KOPT-K1 (cell line): ENCODE data around the gene MYO7A.

Experiments
- H3K27ac ChIP-seq: fragments of 200-600 bp; sonication (generic); 2 replicates; pipeline ENCODE4 v1.5.1; 2016; ENCODE audit warnings: antibody characterized with exemption, mild to moderate bottlenecking, low read depth, low read length; ENCODE audit not compliant: poor library complexity, severe bottlenecking
- H3K36me3 ChIP-seq: fragments of 200-600 bp; sonication (generic); 2 replicates; pipeline ENCODE4 v1.5.1; 2017; ENCODE audit warnings: antibody characterized with exemption, mild to moderate bottlenecking, low read length, moderate library complexity; ENCODE audit not compliant: insufficient read depth
- H3K9me3 ChIP-seq: fragments of 200-600 bp; sonication (generic); 2 replicates; pipeline ENCODE4 v1.5.1; 2017; ENCODE audit warnings: antibody characterized with exemption, low read length, mild to moderate bottlenecking; ENCODE audit not compliant: insufficient read depth, poor library complexity, severe bottlenecking

The MYO7A gene

GRCh38 chr11:77203901-77204753 lies 76.1 kb downstream of the MYO7A start:
- no peaks in the 10 kb centered on the region for H3K36me3 ChIP-seq
- no peak overlapping the region for H3K27ac ChIP-seq
- H3K9me3 ChIP-seq, result no peaks in the 10 kb centered on the region

DNA sequence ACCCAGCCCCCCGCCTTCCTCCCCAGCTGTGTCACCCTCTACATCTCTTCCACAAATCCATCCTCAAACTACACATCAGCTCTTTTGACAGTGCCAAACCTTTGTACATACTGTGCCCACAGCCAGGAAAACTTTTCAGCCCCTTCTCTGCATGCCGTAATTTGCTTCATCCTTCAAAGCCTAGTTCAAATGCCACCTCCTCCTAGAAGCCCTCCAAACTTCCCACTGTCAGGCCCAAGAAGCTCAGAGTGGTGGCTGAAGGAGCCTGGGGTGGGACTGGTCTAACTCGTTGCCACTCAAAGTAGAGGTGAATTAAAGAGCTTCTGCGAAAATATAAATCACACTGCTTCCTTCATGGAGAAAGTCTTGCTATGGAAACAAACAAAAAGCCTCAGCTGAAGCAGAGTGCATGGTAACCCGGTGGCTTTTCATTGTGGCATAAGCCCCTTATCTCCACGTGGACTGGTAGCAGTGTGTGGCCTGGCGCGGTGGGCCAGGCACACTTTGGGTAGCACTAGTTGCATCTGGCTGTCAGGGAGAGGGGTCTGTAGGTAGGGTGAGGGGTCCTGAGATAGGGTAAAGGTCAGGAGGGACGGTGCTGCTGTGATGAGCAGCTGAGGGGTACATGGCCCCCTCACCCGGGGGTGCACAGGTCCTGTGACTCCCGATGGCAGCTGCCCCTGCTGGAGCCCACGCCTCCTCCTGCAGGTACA lies 76.9 kb downstream of the MYO7A start:
- Histone ChIP-seq H3K27ac (no peak overlapping the region), H3K36me3 (no peaks in the 10 kb centered on the region), H3K9me3 (no peaks in the 10 kb centered on the region)

DNA sequence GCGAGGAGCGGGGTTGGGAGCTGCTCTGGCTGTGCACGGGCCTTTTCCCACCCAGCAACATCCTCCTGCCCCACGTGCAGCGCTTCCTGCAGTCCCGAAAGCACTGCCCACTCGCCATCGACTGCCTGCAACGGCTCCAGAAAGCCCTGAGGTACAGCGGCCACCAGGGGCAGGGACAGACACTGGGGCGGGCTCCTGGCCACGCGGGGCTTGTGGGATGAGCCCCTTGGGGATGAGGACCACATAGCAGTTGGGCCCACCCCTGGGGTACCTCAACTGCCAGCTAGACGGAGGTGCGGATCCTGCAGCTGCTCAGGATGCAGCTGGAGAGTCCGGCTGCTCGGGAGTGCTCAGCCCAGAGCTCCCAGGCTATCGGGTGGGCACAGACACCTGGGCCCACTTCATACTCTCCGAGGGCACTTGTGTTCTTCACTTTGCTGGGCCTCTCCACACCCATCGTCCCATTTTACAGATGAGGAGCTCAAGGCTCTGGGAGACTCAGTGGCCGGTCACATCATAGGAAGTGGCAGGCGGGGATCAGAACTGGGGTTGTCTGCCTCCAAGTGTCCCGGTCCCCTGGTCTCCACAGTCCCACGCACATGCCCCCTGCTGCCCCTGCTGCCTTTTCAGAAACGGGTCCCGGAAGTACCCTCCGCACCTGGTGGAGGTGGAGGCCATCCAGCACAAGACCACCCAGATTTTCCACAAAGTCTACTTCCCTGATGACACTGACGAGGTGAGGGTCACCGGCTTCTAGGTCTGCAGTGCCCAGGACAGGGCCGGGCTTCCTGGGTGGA lies 77.6 kb downstream of the MYO7A start:
- Histone ChIP-seq H3K27ac (no peak overlapping the region), H3K36me3 (no peaks in the 10 kb centered on the region), H3K9me3 (no peaks in the 10 kb centered on the region)

DNA sequence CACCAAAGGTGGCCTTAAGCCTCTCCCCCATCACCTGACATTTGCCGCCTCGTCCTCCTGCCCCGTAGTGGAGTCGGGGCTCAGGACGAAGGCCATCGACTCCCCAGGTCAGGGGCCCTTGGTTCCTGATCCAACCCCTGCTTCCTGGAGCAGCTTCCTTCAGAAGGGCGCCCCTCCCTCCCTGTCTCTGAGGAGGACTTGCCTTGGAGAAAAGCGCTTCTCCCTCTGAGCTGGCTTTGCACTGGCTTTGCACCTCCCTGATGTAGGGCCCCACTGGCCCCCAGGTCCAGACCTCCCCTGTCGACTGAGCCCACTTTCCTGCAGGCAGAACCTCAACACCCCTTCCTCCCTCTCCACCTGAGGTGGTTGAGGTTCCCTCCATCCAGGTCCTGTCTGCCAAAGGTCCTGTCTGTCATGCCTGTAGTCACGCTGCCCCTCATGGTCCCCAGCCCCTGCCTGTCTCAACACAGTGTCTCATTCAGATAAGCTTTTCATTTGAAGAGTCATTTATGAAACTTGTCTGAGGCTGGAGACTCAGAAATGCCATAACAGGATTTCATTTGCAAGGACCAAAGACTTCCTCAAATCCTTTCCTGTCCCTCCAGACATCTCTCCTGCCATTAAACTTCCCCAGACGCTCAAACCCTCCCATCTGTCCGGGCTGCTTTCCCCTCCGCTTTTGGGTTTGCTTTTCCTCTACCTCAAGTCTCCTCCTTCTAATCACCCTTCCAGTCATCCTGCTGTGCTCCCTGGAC lies 78.4 kb downstream of the MYO7A start:
- Histone ChIP-seq H3K36me3 (no peaks in the 10 kb centered on the region), H3K9me3 (no peaks in the 10 kb centered on the region), H3K27ac (no peak overlapping the region)

- Histone ChIP-seq H3K36me3 (no peaks in the 10 kb centered on the region), H3K9me3 (no peaks in the 10 kb centered on the region), H3K27ac (no peak overlapping the region)
Observed at GRCh38 chr11:77207019-77207485, 79.0 kb downstream of the MYO7A start.

DNA sequence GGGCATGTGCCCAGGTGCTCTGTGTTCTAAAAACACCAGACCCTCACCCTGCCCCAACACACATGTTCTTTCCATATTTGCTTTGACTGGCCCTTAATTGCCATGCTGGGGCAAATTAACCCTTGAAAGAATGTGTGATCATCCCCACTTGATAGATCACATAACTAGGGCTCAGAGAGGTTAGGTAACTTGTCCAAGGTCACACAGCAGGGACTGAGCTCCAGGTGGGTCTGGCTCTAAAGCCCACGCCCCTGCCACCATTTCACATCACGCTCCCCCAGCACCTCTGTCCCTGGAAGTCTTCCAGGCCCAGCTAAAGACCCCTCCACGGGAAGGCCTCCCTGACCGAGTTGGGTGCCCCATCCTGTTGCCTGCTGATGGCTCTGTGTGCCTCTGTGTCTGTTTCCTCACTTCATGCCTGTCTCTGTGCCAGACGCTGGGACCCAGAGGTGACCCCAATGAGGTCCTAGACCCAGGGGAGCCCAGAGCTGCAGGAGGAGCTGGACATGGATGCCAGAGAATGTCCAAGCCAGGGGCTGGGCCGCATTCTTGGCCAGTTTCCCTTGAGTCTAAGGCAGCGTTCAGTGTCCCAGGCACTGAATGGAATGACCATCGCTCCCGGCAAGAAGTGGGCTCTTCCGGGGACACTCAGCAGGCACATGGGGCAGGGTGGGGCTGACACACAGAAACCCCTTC lies 79.7 kb downstream of the MYO7A start:
- Histone ChIP-seq H3K9me3 (no peaks in the 10 kb centered on the region), H3K27ac (no peak overlapping the region), H3K36me3 (no peaks in the 10 kb centered on the region)

DNA sequence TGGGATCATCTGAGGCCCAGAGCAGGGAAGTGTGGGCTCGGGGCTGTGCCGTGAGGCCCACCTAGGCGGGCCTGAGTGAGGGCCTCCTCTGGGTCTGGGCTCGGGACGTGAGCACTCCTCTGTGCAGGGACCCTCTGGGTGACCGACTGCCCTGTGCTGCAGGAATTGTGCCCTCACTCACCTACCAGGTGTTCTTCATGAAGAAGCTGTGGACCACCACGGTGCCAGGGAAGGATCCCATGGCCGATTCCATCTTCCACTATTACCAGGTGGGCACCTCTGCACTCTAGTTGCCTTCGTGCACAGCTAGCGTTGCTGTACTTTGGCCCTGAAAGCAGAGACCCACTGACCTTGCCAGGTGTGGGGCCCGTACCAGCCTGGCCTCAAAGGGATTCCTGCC lies 80.5 kb downstream of the MYO7A start:
- Histone ChIP-seq H3K27ac (no peak overlapping the region), H3K36me3 (no peaks in the 10 kb centered on the region), H3K9me3 (no peaks in the 10 kb centered on the region)

DNA sequence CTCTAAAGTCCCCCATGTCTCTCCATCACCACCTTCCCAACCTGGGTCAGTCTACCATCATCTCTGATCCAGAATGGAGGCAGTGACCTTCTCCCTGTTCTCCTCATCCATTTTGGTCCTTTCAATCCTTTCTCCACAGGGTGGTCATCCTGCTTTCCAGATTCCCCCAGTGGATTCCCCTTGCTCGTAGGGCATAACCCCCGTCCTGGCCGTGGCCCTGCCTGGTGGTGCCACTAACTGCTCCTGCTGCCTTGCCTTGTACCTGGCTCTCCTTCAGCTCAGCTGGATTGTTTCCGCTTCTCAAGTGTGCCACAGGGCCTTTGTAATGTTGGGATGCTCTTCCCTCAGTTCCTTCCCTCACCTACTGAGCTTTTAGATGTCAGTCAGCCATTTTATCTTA lies 81.6 kb downstream of the MYO7A start:
- no peaks in the 10 kb centered on the region for H3K9me3 ChIP-seq
- H3K36me3 ChIP-seq, result no peaks in the 10 kb centered on the region
- no peak overlapping the region for H3K27ac ChIP-seq

- no peaks in the 10 kb centered on the region for H3K36me3 ChIP-seq
- no peak overlapping the region for H3K27ac ChIP-seq
- H3K9me3 ChIP-seq, result no peaks in the 10 kb centered on the region
Observed at GRCh38 chr11:77211040-77211451, 83.0 kb downstream of the MYO7A start.

DNA sequence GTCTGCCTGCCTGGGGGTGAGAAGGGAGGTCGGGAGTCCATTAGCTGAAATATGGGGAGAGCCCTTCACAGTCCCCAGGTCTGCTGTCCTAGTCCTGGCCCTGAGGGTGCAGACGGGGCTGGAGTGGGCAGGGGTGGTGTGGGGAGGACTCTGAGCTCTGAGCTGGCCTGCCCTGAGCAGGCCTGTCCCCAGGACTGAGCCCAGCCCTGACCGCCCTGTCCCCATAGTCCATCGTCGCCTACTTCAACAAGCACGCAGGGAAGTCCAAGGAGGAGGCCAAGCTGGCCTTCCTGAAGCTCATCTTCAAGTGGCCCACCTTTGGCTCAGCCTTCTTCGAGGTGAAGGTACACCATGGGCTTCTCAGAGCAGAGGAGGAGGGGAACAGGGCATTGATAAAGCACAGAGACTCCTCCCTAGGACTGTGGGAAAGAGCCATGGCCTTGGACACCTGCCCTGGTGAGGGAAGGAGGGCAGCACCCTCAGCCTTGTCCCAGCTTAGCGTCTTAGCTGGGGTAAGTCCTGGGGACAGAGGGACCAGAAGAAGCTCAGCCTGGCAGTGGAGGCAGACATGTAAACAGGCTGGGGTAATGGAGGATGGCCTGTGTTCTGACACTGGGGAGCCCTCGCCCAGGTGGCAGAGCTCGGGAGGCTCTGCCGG lies 83.7 kb downstream of the MYO7A start:
- Histone ChIP-seq H3K27ac (no peak overlapping the region), H3K36me3 (no peaks in the 10 kb centered on the region), H3K9me3 (no peaks in the 10 kb centered on the region)

DNA sequence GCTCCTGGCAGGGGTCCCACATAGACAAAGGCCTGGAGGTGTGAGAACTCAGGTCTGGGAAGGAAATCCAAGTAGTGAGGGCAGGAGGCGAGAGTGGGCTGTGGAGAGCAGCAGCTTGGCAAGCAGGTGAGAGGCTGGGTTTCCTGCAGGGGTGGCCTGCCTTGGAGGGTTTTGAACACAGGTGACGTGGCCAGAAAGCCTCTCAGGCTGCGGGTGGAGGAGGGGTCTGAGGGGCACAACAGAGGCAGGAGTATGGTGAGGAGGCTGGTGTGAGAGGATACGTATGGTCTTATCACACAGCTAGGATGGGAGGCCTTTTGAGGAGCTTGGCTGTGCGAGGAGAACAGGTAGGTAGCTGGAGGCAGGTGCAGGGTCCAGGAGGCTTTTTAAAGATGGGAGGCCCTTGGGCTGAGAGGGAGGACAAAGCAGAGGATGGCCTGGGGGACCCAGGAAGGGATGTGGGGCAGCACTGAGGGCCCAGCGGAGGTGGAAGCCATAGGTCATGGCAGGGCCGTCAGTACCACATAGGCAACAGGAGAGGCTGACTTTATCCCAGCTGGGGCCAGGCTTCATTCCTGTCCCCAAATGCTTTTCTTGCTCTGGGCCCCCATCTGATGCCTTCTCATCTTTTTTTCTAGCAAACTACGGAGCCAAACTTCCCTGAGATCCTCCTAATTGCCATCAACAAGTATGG lies 84.4 kb downstream of the MYO7A start:
- no peaks in the 10 kb centered on the region for H3K9me3 ChIP-seq
- H3K27ac ChIP-seq, result no peak overlapping the region
- no peaks in the 10 kb centered on the region for H3K36me3 ChIP-seq

DNA sequence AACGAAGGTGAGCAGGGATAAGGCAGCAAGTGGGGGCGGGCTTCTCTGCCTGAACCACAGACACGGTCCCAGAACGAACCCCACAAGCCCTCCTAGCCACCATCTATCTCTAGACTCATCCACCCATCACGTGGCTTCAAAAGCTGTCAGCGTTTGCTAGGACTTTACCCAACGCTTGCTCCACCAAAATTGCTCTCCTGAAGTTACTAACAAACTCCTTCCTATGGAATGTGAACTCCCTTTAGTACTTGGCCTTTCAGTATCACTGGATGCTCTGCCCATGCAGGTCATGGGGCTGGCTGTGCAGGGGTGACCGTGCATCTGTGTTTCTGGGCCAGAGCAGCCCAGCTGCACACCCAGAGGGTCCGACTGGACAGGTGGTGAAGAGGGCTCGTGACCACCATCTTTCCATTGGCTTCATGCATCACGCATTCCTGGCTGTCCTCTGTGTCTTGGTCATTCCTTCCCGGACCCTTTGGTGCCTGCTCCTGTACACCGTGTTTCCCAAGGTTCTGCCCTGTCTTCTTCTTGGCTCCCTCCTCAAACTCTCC lies 85.1 kb downstream of the MYO7A start:
- Histone ChIP-seq H3K27ac (no peak overlapping the region), H3K36me3 (no peaks in the 10 kb centered on the region), H3K9me3 (no peaks in the 10 kb centered on the region)
